Caco-2 (cell line): ENCODE measurements around the gene AHCYL2. TPM values are rescaled to one million over a fixed set of nuclear protein-coding genes. Genes with fewer than 3 reads are reported as not detected.

ENCODE experiments used
- BruUV-seq: library from RNA; stranded (reverse); fragments of 400-500 nt; replicated peaks from 2 replicates; lab custom pipeline; 2021; lab: Mats Ljungman, UMichigan
- CTCF ChIA-PET: fragments of 300-600 bp; sonication (Branson Sonifier 250); formaldehyde crosslinking; loops from one replicate; lab custom pipeline; 2022; ENCODE audit warnings: antibody characterized with exemption; lab: Charles Lee
- POLR2A ChIA-PET: fragments of 300-600 bp; sonication (Branson Sonifier 250); formaldehyde crosslinking; loops from one replicate; lab custom pipeline; 2022; ENCODE audit warnings: antibody characterized with exemption; lab: Charles Lee
- DNase-seq, 2 experiments: peaks; one replicate each; pipeline versions ENCODE4 v3.0.0 to v3.0.0-alpha.2; 2020 to 2022
- H3K27me3 ChIP-seq: replicated peaks from 2 replicates; pipeline ENCODE4 v1.6.0; 2011; ENCODE audit warnings: low read length; ENCODE audit not compliant: control insufficient read depth, insufficient read depth
- H3K36me3 ChIP-seq: 2 replicates; pipeline ENCODE4 v1.5.1; 2011; ENCODE audit warnings: low read length; ENCODE audit not compliant: control insufficient read depth, insufficient read depth
- H3K4me1 ChIP-seq: fragments of 250-450 bp; sonication (Bioruptor Pico); 2 replicates; pipeline ENCODE4 v1.5.1; 2020; ENCODE audit warnings: mild to moderate bottlenecking
- H3K4me3 ChIP-seq: 2 replicates; pipeline ENCODE4 v1.5.1; 2011; ENCODE audit warnings: low read depth, mild to moderate bottlenecking, control low read depth, low read length
- H3K9me3 ChIP-seq: fragments of 250-450 bp; sonication (Bioruptor Pico); 2 replicates; pipeline ENCODE4 v1.5.1; 2020; ENCODE audit warnings: mild to moderate bottlenecking, moderate library complexity
- H3K27ac Mint-ChIP-seq: one replicate; pipeline ENCODE4 v1.8.0; 2022; ENCODE audit warnings: mixed read lengths; ENCODE audit not compliant: unreplicated experiment
- H3K27me3 Mint-ChIP-seq: one replicate; pipeline ENCODE4 v1.8.0; 2022; ENCODE audit warnings: mixed read lengths; ENCODE audit not compliant: insufficient read depth, unreplicated experiment
- H3K36me3 Mint-ChIP-seq: one replicate; pipeline ENCODE4 v1.8.0; 2022; ENCODE audit warnings: mild to moderate bottlenecking, mixed read lengths; ENCODE audit not compliant: insufficient read depth, unreplicated experiment
- H3K4me1 Mint-ChIP-seq: one replicate; pipeline ENCODE4 v1.8.0; 2022; ENCODE audit warnings: low read depth, mixed read lengths; ENCODE audit not compliant: unreplicated experiment
- H3K4me3 Mint-ChIP-seq: one replicate; pipeline ENCODE4 v1.8.0; 2022; ENCODE audit warnings: mild to moderate bottlenecking, moderate library complexity, mixed read lengths; ENCODE audit not compliant: unreplicated experiment
- H3K9me3 Mint-ChIP-seq: one replicate; pipeline ENCODE4 v1.8.0; 2022; ENCODE audit warnings: mixed read lengths; ENCODE audit not compliant: unreplicated experiment
- CTCF ChIP-seq, 2 experiments: fragments of 200-600 bp in 1 of 2; IDR thresholded peaks; 1 replicate in 1 of 2; 2 replicates in 1 of 2; pipeline versions ENCODE4 v1.5.1 to v1.8.0; 2011 to 2022; ENCODE audit warnings: antibody characterized with exemption in 1 of 2, control low read depth in 1 of 2, inconsistent platforms in 1 of 2, low read depth in 1 of 2, low read length in 1 of 2, mild to moderate bottlenecking in 1 of 2, moderate library complexity in 1 of 2; ENCODE audit not compliant: insufficient read depth in 1 of 2, severe bottlenecking in 1 of 2, unreplicated experiment in 1 of 2
- intact Hi-C: fragments of 100-400 bp; cut with micrococcal nuclease; formaldehyde crosslinking; loops from one replicate; pipeline ENCODE4 v1.10.0; 2022; ENCODE audit not compliant: unreplicated experiment
- total RNA-seq: library from RNA; stranded (reverse); gene quantifications from 2 replicates; pipeline ENCODE4 v1.2.3, GENCODE V29; 2022

Gene AHCYL2
- total RNA-seq, 1 experiment from 2014 or later = 15.8 TPM

GRCh38 chr7:129307592-129307991 is 82.8 kb downstream of the AHCYL2 start:
- ChIA-PET POLR2A (no interaction called here), CTCF (no interaction called here)
- H3K36me3 ChIP-seq = no peaks in the 10 kb centered on the region
- no peaks in the 10 kb centered on the region for H3K4me1 ChIP-seq
- TF ChIP-seq CTCF (IDR thresholded peaks at IDR 0.05; ENCODE audit: insufficient read depth in 1 of 2, low read depth in 1 of 2, low read length in 1 of 2, severe bottlenecking in 1 of 2, unreplicated experiment in 1 of 2) = no peak
- H3K4me3 Mint-ChIP-seq = no peak overlapping the region
- H3K27me3 Mint-ChIP-seq = no peaks in the 10 kb centered on the region
- H3K27me3 ChIP-seq = no peaks in the 10 kb centered on the region
- H3K9me3 Mint-ChIP-seq = peaks cover 10% of the 10 kb centered on the region
- intact Hi-C loops = no loop called here
- no peak overlapping the region for H3K27ac Mint-ChIP-seq
- no peaks in the 10 kb centered on the region for H3K9me3 ChIP-seq
- DNase-seq = no peak
- no peaks in the 10 kb centered on the region for H3K4me1 Mint-ChIP-seq
- H3K4me3 ChIP-seq = no peak overlapping the region
- H3K36me3 Mint-ChIP-seq = no peaks in the 10 kb centered on the region
- no TSS peak for BruUV-seq

GRCh38 chr7:129308047-129308446 is 83.2 kb downstream of the AHCYL2 start:
- Histone ChIP-seq H3K27me3 (no peaks in the 10 kb centered on the region), H3K36me3 (no peaks in the 10 kb centered on the region), H3K4me3 (no peak overlapping the region), H3K4me1 (no peaks in the 10 kb centered on the region), H3K9me3 (no peaks in the 10 kb centered on the region)
- Mint-ChIP-seq H3K27me3 (no peaks in the 10 kb centered on the region), H3K4me3 (no peak overlapping the region), H3K36me3 (no peaks in the 10 kb centered on the region), H3K9me3 (peaks cover 9% of the 10 kb centered on the region), H3K4me1 (peaks cover 3% of the 10 kb centered on the region), H3K27ac (no peak overlapping the region)
- POLR2A ChIA-PET = no interaction called here
- intact Hi-C loops = no loop called here
- TF ChIP-seq CTCF (IDR thresholded peaks at IDR 0.05; ENCODE audit: insufficient read depth in 1 of 2, low read depth in 1 of 2, low read length in 1 of 2, severe bottlenecking in 1 of 2, unreplicated experiment in 1 of 2) = no peak
- BruUV-seq = no TSS peak
- CTCF ChIA-PET = no interaction called here
- no peak for DNase-seq

GRCh38 chr7:129311429-129311828 is 86.6 kb downstream of the AHCYL2 start:
- Mint-ChIP-seq H3K36me3 (no peaks in the 10 kb centered on the region), H3K9me3 (no peaks in the 10 kb centered on the region), H3K4me1 (peaks cover 7% of the 10 kb centered on the region), H3K27ac (no peak overlapping the region), H3K4me3 (no peak overlapping the region), H3K27me3 (no peaks in the 10 kb centered on the region)
- ChIA-PET CTCF (no interaction called here), POLR2A (no interaction called here)
- no peaks in the 10 kb centered on the region for H3K27me3 ChIP-seq
- no peaks in the 10 kb centered on the region for H3K9me3 ChIP-seq
- H3K4me1 ChIP-seq = no peaks in the 10 kb centered on the region
- no peak for DNase-seq
- no TSS peak for BruUV-seq
- H3K4me3 ChIP-seq = no peak overlapping the region
- intact Hi-C loops = no loop called here
- H3K36me3 ChIP-seq = no peaks in the 10 kb centered on the region
- TF ChIP-seq CTCF (IDR thresholded peaks at IDR 0.05; ENCODE audit: insufficient read depth in 1 of 2, low read depth in 1 of 2, low read length in 1 of 2, severe bottlenecking in 1 of 2, unreplicated experiment in 1 of 2) = no peak
